HCT116 (cell line): ENCODE measurements around the gene DCTN3. TPM values are rescaled to one million over a fixed set of nuclear protein-coding genes. Genes with fewer than 3 reads are reported as not detected.
A peak's percentile ranks its signal among the peaks of the same experiment; 100 is the strongest.

ENCODE experiments used
- ATAC-seq: fragments of 200-7000 bp; cut with Tn5 transposase; 2 replicates; pipeline ENCODE4 v1.9.1; 2020; ENCODE audit warnings: mild to moderate bottlenecking, moderate library complexity
- BruUV-seq: library from RNA; stranded (reverse); fragments of 400-500 nt; replicated peaks from 2 replicates; lab custom pipeline; 2021; lab: Mats Ljungman, UMichigan
- CTCF ChIA-PET: fragments of 300-600 bp; sonication (Branson Sonifier 250); formaldehyde crosslinking; loops from one replicate; lab custom pipeline; 2021; ENCODE audit warnings: antibody characterized with exemption; lab: Charles Lee
- POLR2A ChIA-PET: fragments of 300-600, 350-600 bp; sonication (Branson Sonifier 250); formaldehyde crosslinking; loops from one replicate; lab custom pipeline; 2021; ENCODE audit warnings: antibody characterized with exemption; lab: Charles Lee
- RAD21 ChIA-PET, 2 experiments: fragments of 300-600 bp; sonication (Branson Sonifier 250); formaldehyde crosslinking; loops; one replicate each; lab custom pipeline; 2023; ENCODE audit warnings: low total read pairs in 2 of 2; ENCODE audit not compliant: uncharacterized antibody in 2 of 2, unreplicated experiment in 2 of 2, low non-redundant PET in 1 of 2; lab: Charles Lee
- DNase-seq: peaks from one replicate; pipeline ENCODE4 v3.0.0-alpha.2; 2010; ENCODE audit warnings: low read depth, low spot score
- H2AFZ ChIP-seq: fragments of 200-600 bp; shearing (Covaris generic), sonication (generic); 2 replicates; pipeline ENCODE4 v1.6.1; 2017; ENCODE audit warnings: low read depth, mixed run types, mixed read lengths, antibody characterized with exemption, low read length; ENCODE audit not compliant: poor library complexity, severe bottlenecking
- H3K27ac ChIP-seq: 2 replicates; pipeline ENCODE4 v1.5.1; 2012; ENCODE audit warnings: low read depth, low read length
- H3K27me3 ChIP-seq: fragments of 200-600 bp; sonication (generic); 2 replicates; pipeline ENCODE4 v1.6.1; 2016; ENCODE audit warnings: mixed run types, low read length, mixed read lengths; ENCODE audit not compliant: insufficient read depth
- H3K36me3 ChIP-seq, 2 experiments: fragments of 200-500 bp in 1 of 2; fragments of 200-600 bp in 1 of 2; sonication (Bioruptor generic) in 1 of 2; sonication (generic) in 1 of 2; 2 replicates each; pipeline versions ENCODE4 v1.5.1 to v1.6.1; 2014 to 2016; ENCODE audit warnings: low read length in 2 of 2, inconsistent platforms in 1 of 2, mixed read lengths in 1 of 2, mixed run types in 1 of 2; ENCODE audit not compliant: insufficient read depth in 2 of 2, control insufficient read depth in 1 of 2
- H3K4me1 ChIP-seq, 2 experiments: fragments of 200-600 bp in 1 of 2; sonication (generic) in 1 of 2; 2 replicates each; pipeline versions ENCODE4 v1.5.1 to v1.6.1; 2012 to 2017; ENCODE audit warnings: low read length in 2 of 2, inconsistent platforms in 1 of 2, mild to moderate bottlenecking in 1 of 2, mixed read lengths in 1 of 2, mixed run types in 1 of 2, moderate library complexity in 1 of 2; ENCODE audit not compliant: insufficient read depth in 2 of 2, control insufficient read depth in 1 of 2
- H3K4me2 ChIP-seq: fragments of 200-600 bp; sonication (generic); 2 replicates; pipeline ENCODE4 v1.6.1; 2017; ENCODE audit warnings: mixed run types, low read length, mixed read lengths
- H3K4me3 ChIP-seq, 2 experiments: fragments of 200-600 bp in 1 of 2; sonication (generic) in 1 of 2; replicated peaks in 1 of 2; 2 replicates each; pipeline ENCODE4 v1.5.1; 2011 to 2016; ENCODE audit warnings: low read length in 2 of 2, control low read depth in 1 of 2, low read depth in 1 of 2, mild to moderate bottlenecking in 1 of 2, mixed read lengths in 1 of 2, mixed run types in 1 of 2
- H3K79me2 ChIP-seq: fragments of 200-600 bp; sonication (generic); 2 replicates; pipeline ENCODE4 v1.6.1; 2017; ENCODE audit warnings: mild to moderate bottlenecking, mixed run types, low read length, moderate library complexity, mixed read lengths; ENCODE audit not compliant: insufficient read depth
- H3K9ac ChIP-seq: fragments of 200-600 bp; sonication (generic); 2 replicates; pipeline ENCODE4 v1.6.1; 2016; ENCODE audit warnings: low read length, mixed read lengths
- H3K9me2 ChIP-seq: fragments of 200-600 bp; sonication (generic), shearing (Covaris generic); 2 replicates; pipeline ENCODE4 v1.6.1; 2017; ENCODE audit warnings: mixed run types, mild to moderate bottlenecking, moderate library complexity; ENCODE audit not compliant: insufficient read depth
- H3K9me3 ChIP-seq, 2 experiments: fragments of 200-500 bp in 1 of 2; fragments of 200-600 bp in 1 of 2; sonication (Bioruptor generic) in 1 of 2; sonication (generic) in 1 of 2; 2 replicates each; pipeline ENCODE4 v1.6.1; 2014 to 2017; ENCODE audit warnings: low read length in 2 of 2, mixed read lengths in 2 of 2, inconsistent platforms in 1 of 2, low read depth in 1 of 2, mild to moderate bottlenecking in 1 of 2, mixed run types in 1 of 2, moderate library complexity in 1 of 2; ENCODE audit not compliant: control insufficient read depth in 1 of 2, insufficient read depth in 1 of 2
- H4K20me1 ChIP-seq: fragments of 200-600 bp; sonication (generic), shearing (Covaris generic); 2 replicates; pipeline ENCODE4 v1.6.1; 2017; ENCODE audit warnings: mixed run types, mild to moderate bottlenecking, moderate library complexity; ENCODE audit not compliant: insufficient read depth
- CTCF ChIP-seq, 3 experiments: fragments of 200-600 bp in 1 of 3; sonication (generic) in 1 of 3; IDR thresholded peaks in 2 of 3; conservative IDR thresholded peaks in 1 of 3; 2 replicates each; pipeline ENCODE4 v1.5.1; 2012 to 2017; ENCODE audit warnings: low read depth in 2 of 3, low read length in 2 of 3, antibody characterized with exemption in 1 of 3, borderline replicate concordance in 1 of 3, control low read depth in 1 of 3, mild to moderate bottlenecking in 1 of 3, mixed read lengths in 1 of 3, mixed run types in 1 of 3, moderate library complexity in 1 of 3; ENCODE audit not compliant: insufficient read depth in 1 of 3
- EZH2 ChIP-seq: fragments of 200-600 bp; sonication (generic); IDR thresholded peaks from 2 replicates; pipeline ENCODE4 v1.6.1; 2017; ENCODE audit warnings: antibody characterized with exemption, mixed run types
- JUND ChIP-seq: IDR thresholded peaks from 2 replicates; pipeline ENCODE4 v1.6.1; 2012
- MAX ChIP-seq: IDR thresholded peaks from 2 replicates; pipeline ENCODE4 v1.6.1; 2012
- SIN3A ChIP-seq: IDR thresholded peaks from 2 replicates; pipeline ENCODE4 v1.6.1; 2012; ENCODE audit warnings: low read depth
- ZFX ChIP-seq: fragments of 450-650 bp; IDR thresholded peaks from 2 replicates; pipeline ENCODE4 v1.6.1; 2017
- intact Hi-C: fragments of 100-400 bp; cut with micrococcal nuclease; formaldehyde crosslinking; loops from 2 replicates; pipeline ENCODE4 v1.10.0; 2022
- total RNA-seq: library from RNA; stranded (reverse); gene quantifications from one replicate; pipeline ENCODE4 v1.2.1, GENCODE V29; 2021; ENCODE audit not compliant: unreplicated experiment

The DCTN3 gene
- total RNA-seq, 1 experiment from 2014 or later = 64.0 TPM

- Histone ChIP-seq H3K9ac (peak overlapping the region; percentile 90), H3K4me3 (peak overlapping the region; percentile 87 to 95), H3K9me3 (no peaks in the 10 kb centered on the region), H3K9me2 (no peaks in the 10 kb centered on the region), H3K4me1 (peaks cover 5 to 32% of the 10 kb centered on the region in 2 experiments), H3K27me3 (no peaks in the 10 kb centered on the region), H4K20me1 (no peaks in the 10 kb centered on the region), H3K4me2 (peak overlapping the region; percentile 91), H3K36me3 (0 out of 4 replicates have a peak, but pooled peaks cover 0 to 3% of the 10 kb centered on the region in 2 experiments), H3K27ac (peak overlapping the region; percentile 82), H3K79me2 (peaks cover 15% of the 10 kb centered on the region), H2AFZ (no peak overlapping the region)
- CTCF ChIA-PET = no interaction called here
- POLR2A ChIA-PET = interaction anchor here (1.0 to 2.1 kb wide), 2 partner anchors 9 to 27 kb away, joined by 3 to 6 read pairs; partner anchors contain the start of gene SIGMAR1
- RAD21 ChIA-PET = interaction anchor here in 1 of 2 experiments (0.6 kb wide), 1 partner anchor 23 kb away, joined by 3 read pairs; no protein-coding TSS in a partner anchor
- ATAC-seq (peak; percentile 39), DNase-seq (no peak)
- BruUV-seq = TSS peak; percentile 73
- no peak for TF ChIP-seq ZFX
- no peak for TF ChIP-seq CTCF (IDR thresholded peaks at IDR 0.05 in 2 of 3, conservative IDR thresholded peaks at IDR 0.05 in 1 of 3; ENCODE audit: borderline replicate concordance in 1 of 3, insufficient read depth in 1 of 3, low read depth in 2 of 3, low read length in 2 of 3)
- no peak for TF ChIP-seq MAX
- TF ChIP-seq JUND = no peak
- 0 out of 2 replicates have a peak, but pooled peaks have one; percentile 4 for TF ChIP-seq SIN3A
- TF ChIP-seq EZH2 = no peak
- intact Hi-C loops = no loop called here
These were observed 9.0 kb downstream of the DCTN3 start for GRCh38 chr9:34611251-34611810.
